HS-27A (cell line): ENCODE data around the gene CYBA.
"Not testable (repeated sequence)": the region's sequence is repeated elsewhere in the genome, so short reads cannot be mapped to it uniquely, and the experiment has no call there.

Experiments
- DNase-seq: peaks from one replicate; pipeline ENCODE4 v3.0.0-alpha.2; 2012; ENCODE audit warnings: low read depth, missing footprints

The CYBA gene

GRCh38 chr16:88686062-88686438, 35.2 kb upstream of the CYBA start:
- no peak for DNase-seq

GRCh38 chr16:88685156-88686061, 34.6 kb upstream of the CYBA start:
- no peak for DNase-seq

- no peak for DNase-seq
Measured at GRCh38 chr16:88684569-88685155, 33.8 kb upstream of the CYBA start.

- DNase-seq, result no peak
Measured at GRCh38 chr16:88681709-88682451, 31.0 kb upstream of the CYBA start.

DNA sequence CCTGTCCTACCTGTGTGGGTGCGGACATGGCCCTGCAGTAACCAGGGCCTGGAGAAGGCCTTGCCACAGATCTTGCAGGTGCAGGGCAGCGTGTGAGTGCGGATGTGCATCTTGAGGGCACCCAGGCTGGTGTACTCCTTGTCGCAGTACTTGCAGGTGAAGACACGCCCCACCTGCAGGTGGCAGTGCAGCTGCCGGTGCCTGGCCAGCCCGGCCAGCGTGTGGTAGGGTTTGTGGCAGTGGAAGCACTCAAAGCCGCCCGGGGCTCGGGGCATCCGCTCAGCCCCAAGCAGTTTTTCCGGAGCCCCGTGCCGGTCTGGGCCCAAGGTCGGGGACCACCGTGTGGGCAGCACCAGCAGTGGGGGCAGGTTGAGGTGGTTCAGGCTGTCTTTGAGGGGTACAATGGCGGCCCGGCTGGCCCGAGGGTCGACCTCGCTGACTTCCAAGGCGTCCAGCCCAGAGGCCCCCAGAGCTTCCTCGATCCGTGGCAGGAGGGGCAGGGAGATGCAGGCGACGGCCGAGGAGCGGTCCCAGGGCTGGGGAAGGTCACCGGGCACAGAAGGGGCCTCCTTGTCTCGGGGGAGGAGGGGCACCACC, 30.3 kb upstream of the CYBA start:
- no peak for DNase-seq

- no peak for DNase-seq
Measured at GRCh38 chr16:88680554-88681083, 29.8 kb upstream of the CYBA start.

- no peak for DNase-seq
Measured at GRCh38 chr16:88678224-88678979, 27.5 kb upstream of the CYBA start.

- DNase-seq, result no peak
Measured at GRCh38 chr16:88677721-88678120, 26.9 kb upstream of the CYBA start.

GRCh38 chr16:88676502-88677242, 25.8 kb upstream of the CYBA start:
- no peak for DNase-seq

- DNase-seq, result no peak
Measured at GRCh38 chr16:88673716-88674379, 23.0 kb upstream of the CYBA start.

GRCh38 chr16:88672776-88673175, 21.9 kb upstream of the CYBA start:
- no peak for DNase-seq

DNA sequence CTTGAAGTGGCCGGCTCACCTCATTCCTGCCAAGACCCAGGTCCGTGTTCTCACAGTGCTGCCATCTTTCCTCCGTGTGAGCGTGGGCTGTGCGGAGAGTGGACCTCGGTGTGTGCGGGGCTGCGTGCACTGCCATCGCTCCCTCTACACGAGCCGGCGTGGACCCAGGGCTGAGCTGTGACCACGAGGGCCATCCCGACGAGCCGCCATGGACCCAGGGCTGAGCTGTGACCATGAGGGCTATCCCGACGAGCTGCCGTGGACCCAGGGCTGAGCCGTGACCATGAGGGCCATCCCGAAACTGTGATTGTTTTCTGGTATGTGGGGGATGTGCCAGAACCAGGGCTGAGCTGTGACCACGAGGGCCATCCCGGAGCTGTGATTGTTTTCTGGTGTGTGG, 21.0 kb upstream of the CYBA start:
- no peak for DNase-seq

- DNase-seq, result no peak
Measured at GRCh38 chr16:88669980-88670379, 19.1 kb upstream of the CYBA start.

DNA sequence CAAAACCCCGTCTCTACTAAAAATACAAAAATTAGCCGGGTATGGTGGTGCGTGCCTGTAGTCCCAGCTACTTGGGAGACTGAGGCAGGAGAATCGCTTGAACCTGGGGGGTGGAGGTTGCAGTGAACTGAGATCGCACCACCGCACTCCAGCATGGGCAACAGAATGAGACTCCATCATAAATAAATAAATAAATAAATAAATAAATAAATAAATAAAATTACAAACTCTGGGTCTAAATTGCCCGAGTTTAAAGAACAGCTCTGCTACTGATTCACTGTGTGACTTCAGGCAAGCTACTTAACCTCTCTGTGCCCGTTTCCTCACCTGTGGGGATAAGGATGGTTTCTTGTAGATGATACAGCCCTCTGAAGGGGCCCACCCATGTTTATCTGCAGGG, 18.6 kb upstream of the CYBA start:
- DNase-seq, result not testable (repeated sequence)

DNA sequence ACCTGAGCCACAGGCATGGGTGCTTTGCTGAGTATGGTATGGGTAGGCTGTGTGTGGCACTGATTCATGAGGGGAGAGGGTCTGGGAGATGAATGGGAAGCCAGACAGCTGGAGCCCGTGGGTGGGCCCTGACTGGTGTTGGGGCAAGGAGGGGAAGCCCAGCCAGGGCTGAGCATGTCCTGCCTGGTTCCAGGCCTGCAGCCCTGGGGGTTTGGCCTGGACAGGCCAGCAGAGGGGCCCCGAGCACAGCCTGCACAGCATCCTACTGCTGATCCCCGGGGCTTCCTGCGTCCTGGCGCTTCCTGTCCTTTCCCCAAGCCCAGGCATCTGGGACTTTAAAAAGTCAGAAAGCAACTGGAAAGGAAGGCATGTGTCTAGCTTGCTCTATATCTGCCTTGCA, 16.6 kb upstream of the CYBA start:
- no peak for DNase-seq

GRCh38 chr16:88665570-88665969, 14.7 kb upstream of the CYBA start:
- DNase-seq, result no peak

DNA sequence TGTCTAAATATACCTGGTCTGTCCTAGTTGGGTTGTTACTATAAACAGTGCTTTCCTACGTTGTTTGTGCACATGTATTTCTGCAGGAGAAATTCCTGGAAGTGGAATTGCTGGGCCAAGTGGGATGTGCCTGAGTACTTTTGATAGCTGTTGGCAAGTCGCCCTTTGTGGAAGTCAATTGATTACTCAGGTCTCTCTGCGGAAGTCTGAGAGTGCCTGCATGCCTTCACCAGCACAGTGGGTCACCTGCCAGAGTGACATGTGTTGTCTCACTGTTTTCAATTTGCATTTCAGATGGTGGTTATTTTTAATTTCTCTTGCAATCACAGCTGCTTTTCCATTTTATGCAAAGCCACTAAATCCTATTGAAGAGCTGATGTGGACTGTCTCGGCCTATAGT, 14.3 kb upstream of the CYBA start:
- no peak for DNase-seq

- DNase-seq, result peak; percentile 93
Measured at GRCh38 chr16:88662843-88663606, 12.2 kb upstream of the CYBA start, which contains the start of gene MVD. Gene MVD, minus strand, starts transcription at chr16:88663091. Its CDS starts 11 bp downstream, at chr16:88663080.

DNA sequence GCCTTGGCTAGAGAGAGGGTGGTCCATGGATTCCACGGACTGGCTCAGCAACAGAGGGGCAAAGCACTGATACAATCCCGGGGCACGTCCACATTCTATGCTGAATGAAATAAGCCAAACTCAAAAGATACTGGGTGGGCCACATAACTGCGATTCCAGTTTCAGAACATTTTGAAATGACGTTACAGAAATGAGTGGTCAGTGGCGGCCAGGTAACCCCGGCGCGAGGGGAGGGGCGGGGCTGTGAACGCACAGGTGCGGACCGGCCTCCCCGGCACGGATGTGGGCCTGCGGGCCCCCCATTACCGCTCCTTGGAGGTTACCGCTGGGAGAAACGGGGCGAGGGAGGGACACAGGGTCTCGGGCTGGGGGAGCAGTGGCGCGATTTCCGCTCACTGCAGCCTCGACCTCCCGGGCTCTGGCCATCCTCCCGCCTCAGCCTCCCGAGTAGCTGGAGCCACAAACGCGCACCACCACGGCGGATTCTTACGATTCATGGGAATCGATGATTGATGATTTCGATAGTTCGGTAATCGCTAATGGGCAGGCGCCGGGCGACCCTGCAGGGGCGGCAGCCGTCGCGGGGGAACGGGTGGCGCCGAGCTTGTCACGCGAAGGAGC, 11.5 kb upstream of the CYBA start:
- no peak for DNase-seq
